ENCODE measurements around the gene RAB40B.
A peak's percentile ranks its signal among the peaks of the same experiment; 100 is the strongest.
"Not testable (repeated sequence)": the region's sequence is repeated elsewhere in the genome, so short reads cannot be mapped to it uniquely, and the experiment has no call there.

RAB40B gene

GRCh38 chr17:82698065-82698973 is at the start of gene RAB40B:
TSS of gene RAB40B (minus strand) at chr17:82698698. CDS start at chr17:82698596, 102 bp downstream.
- DNase-seq: peak; percentile 94

- no peak for DNase-seq
Measured at GRCh38 chr17:82745524-82745923, 47.0 kb upstream of the RAB40B start.

GRCh38 chr17:82744736-82745135 is 46.2 kb upstream of the RAB40B start:
- DNase-seq: not testable (repeated sequence)

GRCh38 chr17:82743344-82744219 is 45.1 kb upstream of the RAB40B start:
- no peak for DNase-seq

GRCh38 chr17:82740906-82741759 is 42.6 kb upstream of the RAB40B start:
- no peak for DNase-seq

GRCh38 chr17:82737967-82738877 is 39.7 kb upstream of the RAB40B start:
- no peak for DNase-seq

GRCh38 chr17:82736511-82737185 is 38.1 kb upstream of the RAB40B start:
- no peak for DNase-seq

- DNase-seq: peak; percentile 38
Measured at GRCh38 chr17:82734987-82735866, 36.7 kb upstream of the RAB40B start, which contains the start of gene FN3K. TSS of gene FN3K (plus strand) at chr17:82735615. CDS start at chr17:82735637, 22 bp downstream.

GRCh38 chr17:82732118-82732743 is 33.7 kb upstream of the RAB40B start:
- no peak for DNase-seq

- DNase-seq: no peak
Measured at GRCh38 chr17:82729479-82730260, 31.2 kb upstream of the RAB40B start.

- no peak for DNase-seq
Measured at GRCh38 chr17:82726427-82726826, 27.9 kb upstream of the RAB40B start.

- DNase-seq: no peak
Measured at GRCh38 chr17:82723169-82723807, 24.8 kb upstream of the RAB40B start.

- DNase-seq: no peak
Measured at GRCh38 chr17:82722341-82723013, 24.0 kb upstream of the RAB40B start.

GRCh38 chr17:82720204-82720603 is 21.7 kb upstream of the RAB40B start:
- DNase-seq: no peak

- DNase-seq: peak; percentile 5
Measured at GRCh38 chr17:82718986-82719685, 20.6 kb upstream of the RAB40B start.

GRCh38 chr17:82716203-82717010 is 17.9 kb upstream of the RAB40B start, which contains the start of gene FN3KRP:
TSS of gene FN3KRP (plus strand) at chr17:82716706. CDS start at chr17:82716756, 50 bp downstream.
- peak; percentile 83 for DNase-seq

All from NCI-H1105 treated with DMSO at 0.1 percent for 48 hours (cell line).